GM12872 (cell line): ENCODE results near the gene CNTNAP2.

ENCODE experiments used
- CTCF ChIP-seq: IDR thresholded peaks from 3 replicates; pipeline ENCODE4 v1.5.1; 2011; ENCODE audit warnings: low read depth, mild to moderate bottlenecking, low read length, moderate library complexity; ENCODE audit not compliant: insufficient read depth

Gene CNTNAP2

GRCh38 chr7:148050492-148051158 lies 1934.0 kb downstream of the CNTNAP2 start:
- no peak for TF ChIP-seq CTCF

GRCh38 chr7:148056406-148056805 lies 1939.8 kb downstream of the CNTNAP2 start:
- TF ChIP-seq CTCF = no peak

- TF ChIP-seq CTCF = no peak
These were observed 1941.5 kb downstream of the CNTNAP2 start for GRCh38 chr7:148058092-148058491.

GRCh38 chr7:148058753-148059152 lies 1942.2 kb downstream of the CNTNAP2 start:
- TF ChIP-seq CTCF = no peak

- TF ChIP-seq CTCF = no peak
These were observed 1944.1 kb downstream of the CNTNAP2 start for GRCh38 chr7:148060724-148061123.

- TF ChIP-seq CTCF = no peak
These were observed 1962.8 kb downstream of the CNTNAP2 start for GRCh38 chr7:148079206-148080080.

- no peak for TF ChIP-seq CTCF
These were observed 1966.8 kb downstream of the CNTNAP2 start for GRCh38 chr7:148083448-148083847.
